Adipocyte (in vitro differentiated cells): Measurements from ENCODE around the gene SCG5.

Experiments used
- DNase-seq: peaks from one replicate; pipeline ENCODE4 v3.0.0-alpha.2; 2015; ENCODE audit warnings: low read depth
- H3K27me3 ChIP-seq: replicated peaks from 2 replicates; pipeline ENCODE4 v1.7.0; 2013; ENCODE audit warnings: mild to moderate bottlenecking, low read length, moderate library complexity; ENCODE audit not compliant: control insufficient read depth, insufficient read depth
- H3K36me3 ChIP-seq: 2 replicates; pipeline ENCODE4 v1.7.0; 2013; ENCODE audit warnings: low read length, mild to moderate bottlenecking, moderate library complexity; ENCODE audit not compliant: control insufficient read depth, insufficient read depth, severe bottlenecking
- H3K4me1 ChIP-seq: 2 replicates; pipeline ENCODE4 v1.7.0; 2013; ENCODE audit warnings: mild to moderate bottlenecking, low read length, moderate library complexity; ENCODE audit not compliant: control insufficient read depth, insufficient read depth
- H3K4me3 ChIP-seq: 2 replicates; pipeline ENCODE4 v1.7.0; 2013; ENCODE audit warnings: mild to moderate bottlenecking, low read length, moderate library complexity
- H3K9ac ChIP-seq: 2 replicates; pipeline ENCODE4 v1.7.0; 2013; ENCODE audit warnings: mild to moderate bottlenecking, low read length, moderate library complexity
- H3K9me3 ChIP-seq: 2 replicates; pipeline ENCODE4 v1.7.0; 2013; ENCODE audit warnings: mild to moderate bottlenecking, low read length, moderate library complexity; ENCODE audit not compliant: control insufficient read depth

The SCG5 gene

DNA sequence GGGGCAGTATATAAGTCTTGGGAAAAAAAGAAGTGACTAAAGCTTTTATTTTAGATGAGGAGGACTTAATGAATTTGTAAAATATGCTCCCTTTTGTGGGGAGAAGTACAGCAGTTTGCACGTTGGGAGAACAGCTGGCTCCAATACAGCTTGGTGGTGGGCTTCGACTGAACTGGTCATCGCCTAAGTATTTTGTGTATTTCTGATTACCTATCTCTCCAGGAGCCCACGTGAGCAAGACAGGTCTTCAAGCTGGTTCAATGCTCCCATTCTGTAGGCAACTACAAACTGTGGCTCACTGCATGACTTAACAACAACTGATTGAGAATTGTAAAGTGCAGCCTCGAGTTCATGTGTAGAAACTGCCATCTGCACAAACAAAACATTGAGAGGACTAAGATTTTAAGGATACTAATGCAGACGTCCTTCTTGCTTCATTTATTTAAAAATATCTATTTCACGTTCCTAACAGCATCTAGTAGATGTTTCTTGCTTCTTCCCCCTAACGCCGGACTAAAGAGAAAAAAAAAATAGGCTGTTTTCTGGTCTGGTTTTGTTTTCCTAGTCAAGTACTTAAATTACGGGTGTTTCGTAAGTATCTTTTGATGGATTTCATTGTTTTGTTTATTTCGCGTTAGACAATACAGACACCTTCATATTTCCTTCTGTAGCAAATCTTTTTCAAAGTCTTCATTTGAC lies 74.9 kb downstream of the SCG5 start:
- Histone ChIP-seq H3K9me3 (no peaks in the 10 kb centered on the region), H3K4me3 (no peak overlapping the region), H3K27me3 (peaks cover 5% of the 10 kb centered on the region), H3K36me3 (no peaks in the 10 kb centered on the region), H3K4me1 (no peaks in the 10 kb centered on the region), H3K9ac (no peak overlapping the region)
- DNase-seq: no peak

DNA sequence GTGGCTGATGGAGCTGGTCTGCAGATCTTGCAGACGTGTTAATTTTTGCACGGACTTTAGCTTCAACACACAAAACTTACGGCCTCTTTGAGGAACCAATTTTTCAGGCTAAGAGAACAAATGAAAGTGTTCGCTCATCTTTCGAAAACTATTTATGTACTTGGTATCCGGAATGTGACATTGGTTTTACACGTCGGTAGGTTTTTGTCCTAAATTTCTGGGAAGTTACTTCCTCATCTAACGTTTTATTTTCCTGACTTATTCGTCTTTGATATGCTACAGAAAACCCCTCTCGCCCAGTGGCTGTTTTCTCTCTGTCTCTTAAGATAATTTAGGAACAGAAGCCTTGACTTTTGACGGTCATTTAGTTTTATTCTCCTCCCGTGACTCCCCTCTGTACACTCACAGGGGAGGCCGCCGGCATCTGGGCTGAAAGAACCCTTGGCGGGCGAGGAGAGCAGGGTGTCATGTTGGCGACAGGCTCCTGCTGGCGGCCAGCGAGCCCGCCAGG lies 75.5 kb downstream of the SCG5 start:
- H3K9me3 ChIP-seq: no peaks in the 10 kb centered on the region
- peaks cover 5% of the 10 kb centered on the region for H3K27me3 ChIP-seq
- H3K4me3 ChIP-seq: peak overlapping the region; percentile 83
- no peak for DNase-seq
- H3K4me1 ChIP-seq: no peaks in the 10 kb centered on the region
- no peaks in the 10 kb centered on the region for H3K36me3 ChIP-seq
- peak overlapping the region; percentile 73 for H3K9ac ChIP-seq

DNA sequence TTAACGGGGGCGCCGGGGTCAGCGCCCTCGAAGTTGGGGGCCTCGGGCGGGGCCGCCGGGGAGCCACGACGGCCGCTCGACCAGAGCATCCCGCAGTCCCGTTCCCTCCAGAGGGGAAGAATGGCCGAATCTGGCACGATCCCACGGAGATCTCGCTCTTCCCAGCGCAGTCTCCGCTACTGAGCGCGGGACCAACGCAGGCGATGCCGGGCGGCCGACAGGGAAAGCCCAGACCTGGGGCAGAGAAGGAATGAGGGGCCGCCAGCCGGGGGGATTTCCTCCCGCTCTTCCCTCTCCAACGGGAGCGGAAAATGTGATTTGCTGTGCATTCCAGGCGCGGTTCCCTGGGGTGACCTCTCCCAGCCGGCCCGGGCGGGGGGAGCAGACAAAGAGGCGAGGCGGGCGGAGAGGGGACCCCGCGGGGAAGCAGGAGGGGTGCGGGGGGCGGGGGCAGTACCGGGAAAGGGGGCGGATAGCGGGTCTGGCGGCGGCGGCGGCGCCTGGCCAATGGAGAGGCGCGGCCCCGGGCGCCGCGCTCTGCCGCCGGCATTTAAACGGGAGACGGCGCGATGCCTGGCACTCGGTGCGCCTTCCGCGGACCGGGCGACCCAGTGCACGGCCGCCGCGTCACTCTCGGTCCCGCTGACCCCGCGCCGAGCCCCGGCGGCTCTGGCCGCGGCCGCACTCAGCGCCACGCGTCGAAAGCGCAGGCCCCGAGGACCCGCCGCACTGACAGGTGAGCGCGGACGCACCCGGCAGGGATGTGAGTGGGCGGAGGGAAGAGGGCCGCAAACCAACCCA lies 76.1 kb downstream of the SCG5 start, which contains the start of gene GREM1:
GREM1 (plus strand) TSS at position 579 of the 801 bp plus-strand sequence. CDS start 12,687 bp downstream, outside the sequence.
- Histone ChIP-seq H3K4me1 (no peaks in the 10 kb centered on the region), H3K9ac (peak within 1 kb of the TSS; percentile 80), H3K9me3 (no peaks in the 10 kb centered on the region), H3K4me3 (peak within 1 kb of the TSS; percentile 83), H3K36me3 (no peaks in the 10 kb centered on the region), H3K27me3 (peaks cover 5% of the 10 kb centered on the region)
- DNase-seq: peak; percentile 89

DNA sequence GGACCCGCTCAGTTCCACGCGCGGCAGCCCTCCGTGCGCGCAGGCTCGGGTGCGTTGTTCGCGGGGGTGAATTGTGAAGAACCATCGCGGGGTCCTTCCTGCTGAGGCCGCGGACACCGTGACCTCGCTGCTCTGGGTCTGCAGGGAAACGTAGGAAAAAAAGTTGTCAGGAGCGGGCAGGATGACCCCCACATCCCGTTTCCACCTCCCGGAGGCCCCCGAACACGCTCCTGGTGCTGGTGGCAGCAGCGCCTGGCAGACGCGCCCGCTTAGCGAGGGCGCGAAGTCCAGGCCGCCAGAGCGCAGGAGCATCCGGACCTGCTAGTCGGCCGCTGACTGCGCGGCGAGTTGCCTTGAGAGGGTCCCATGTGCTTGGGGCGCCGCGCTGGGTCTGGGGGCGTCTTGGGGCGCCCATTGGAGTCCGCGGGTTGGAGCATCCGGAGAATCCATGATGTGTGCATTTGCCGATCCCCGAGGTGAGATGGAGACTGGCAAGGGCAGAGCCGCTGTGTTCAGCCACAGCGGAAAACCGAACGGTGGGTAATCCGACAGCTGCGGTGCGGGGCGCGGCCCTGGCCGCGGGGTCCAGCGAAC lies 76.8 kb downstream of the SCG5 start:
- no peaks in the 10 kb centered on the region for H3K36me3 ChIP-seq
- H3K27me3 ChIP-seq: peaks cover 5% of the 10 kb centered on the region
- peak overlapping the region; percentile 83 for H3K4me3 ChIP-seq
- H3K4me1 ChIP-seq: no peaks in the 10 kb centered on the region
- peak; percentile 59 for DNase-seq
- peak overlapping the region; percentile 80 for H3K9ac ChIP-seq
- no peaks in the 10 kb centered on the region for H3K9me3 ChIP-seq

DNA sequence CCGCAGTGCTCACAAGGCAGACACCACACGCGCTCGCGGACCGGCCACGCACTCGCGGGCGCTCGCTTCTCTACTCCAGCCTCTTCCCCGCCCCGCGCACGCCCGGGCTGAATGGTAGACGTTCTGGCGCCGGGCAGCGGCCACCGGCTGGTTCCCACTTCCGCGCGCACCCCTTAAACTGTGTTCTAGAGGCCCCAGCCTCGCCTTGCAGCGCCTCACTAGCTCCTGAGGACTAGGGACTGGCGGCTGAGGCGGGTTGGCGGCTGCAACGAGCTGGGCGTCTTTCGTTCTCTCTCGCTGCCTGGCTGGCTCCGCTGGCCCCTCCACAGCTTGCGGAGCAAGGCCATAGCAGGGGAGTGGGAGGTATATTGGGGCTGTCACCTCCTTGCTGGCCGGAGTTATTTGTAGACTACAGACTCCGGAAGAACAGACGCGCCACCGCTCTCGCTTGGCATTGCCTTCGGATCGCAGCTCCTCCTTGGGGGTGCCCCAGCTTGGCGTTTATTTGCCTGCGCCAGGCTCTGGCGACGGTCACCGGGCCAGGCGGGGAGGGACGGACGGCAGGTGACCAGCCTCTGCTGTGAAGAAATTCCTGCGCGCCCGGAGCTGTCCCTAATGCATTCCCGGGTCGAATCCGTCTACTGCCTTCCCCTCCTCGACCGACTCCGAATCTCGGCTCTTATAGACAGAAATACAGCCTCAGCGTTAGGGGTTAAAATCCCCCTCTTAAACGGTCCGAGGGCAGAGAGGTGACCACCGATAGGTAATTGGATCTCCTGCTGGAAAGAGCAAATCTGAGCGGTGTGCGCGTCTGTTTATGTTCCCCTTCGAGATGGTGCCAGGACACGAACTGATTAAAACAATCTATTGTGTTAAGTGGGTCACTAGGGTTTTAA lies 77.6 kb downstream of the SCG5 start:
- Histone ChIP-seq H3K36me3 (no peaks in the 10 kb centered on the region), H3K9me3 (no peaks in the 10 kb centered on the region), H3K27me3 (no peaks in the 10 kb centered on the region), H3K9ac (peak overlapping the region; percentile 80), H3K4me1 (no peaks in the 10 kb centered on the region), H3K4me3 (peak overlapping the region; percentile 83)
- peak; percentile 59 for DNase-seq

DNA sequence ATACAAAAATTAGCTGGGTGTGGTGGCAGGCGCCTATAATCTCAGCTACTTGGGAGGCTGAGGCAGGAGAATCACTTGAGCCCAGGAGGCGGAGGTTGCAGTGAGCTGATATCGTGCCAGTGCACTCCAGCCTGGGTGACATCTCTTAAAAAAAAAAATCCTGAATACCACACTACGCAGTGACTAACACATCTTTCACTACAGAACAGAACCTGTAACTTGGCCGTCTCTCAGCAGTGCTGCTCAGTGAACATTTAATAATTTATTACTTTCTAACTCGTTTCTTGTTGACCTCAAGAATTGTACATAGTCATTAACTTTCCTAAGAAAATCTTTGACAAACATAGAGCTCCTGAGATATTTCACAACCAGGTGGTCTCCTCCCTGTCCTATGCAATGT lies 80.1 kb downstream of the SCG5 start:
- H3K9me3 ChIP-seq: no peaks in the 10 kb centered on the region
- H3K4me3 ChIP-seq: no peak overlapping the region
- no peak for DNase-seq
- no peaks in the 10 kb centered on the region for H3K27me3 ChIP-seq
- no peaks in the 10 kb centered on the region for H3K4me1 ChIP-seq
- H3K9ac ChIP-seq: no peak overlapping the region
- no peaks in the 10 kb centered on the region for H3K36me3 ChIP-seq

DNA sequence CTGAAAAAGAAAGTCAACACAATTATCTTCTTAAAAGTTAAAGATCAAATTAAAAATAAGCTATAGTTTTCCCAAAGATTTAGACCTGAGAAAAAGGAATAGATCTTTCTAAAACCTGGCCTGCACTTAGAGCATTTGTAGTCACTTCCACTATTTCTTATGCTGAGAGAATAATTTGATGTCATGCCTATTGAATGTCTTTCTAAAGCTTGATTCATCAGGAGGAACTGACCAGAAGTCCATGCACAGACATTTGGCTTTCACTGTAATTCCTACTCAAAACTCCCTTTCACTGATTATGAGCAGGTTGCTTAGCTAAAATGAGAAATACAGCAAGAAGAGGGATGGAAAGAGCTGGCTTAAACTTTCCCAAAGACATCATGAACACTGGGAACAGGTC lies 80.6 kb downstream of the SCG5 start:
- Histone ChIP-seq H3K36me3 (no peaks in the 10 kb centered on the region), H3K4me1 (no peaks in the 10 kb centered on the region), H3K9me3 (no peaks in the 10 kb centered on the region), H3K9ac (no peak overlapping the region), H3K27me3 (no peaks in the 10 kb centered on the region), H3K4me3 (no peak overlapping the region)
- peak; percentile 28 for DNase-seq

DNA sequence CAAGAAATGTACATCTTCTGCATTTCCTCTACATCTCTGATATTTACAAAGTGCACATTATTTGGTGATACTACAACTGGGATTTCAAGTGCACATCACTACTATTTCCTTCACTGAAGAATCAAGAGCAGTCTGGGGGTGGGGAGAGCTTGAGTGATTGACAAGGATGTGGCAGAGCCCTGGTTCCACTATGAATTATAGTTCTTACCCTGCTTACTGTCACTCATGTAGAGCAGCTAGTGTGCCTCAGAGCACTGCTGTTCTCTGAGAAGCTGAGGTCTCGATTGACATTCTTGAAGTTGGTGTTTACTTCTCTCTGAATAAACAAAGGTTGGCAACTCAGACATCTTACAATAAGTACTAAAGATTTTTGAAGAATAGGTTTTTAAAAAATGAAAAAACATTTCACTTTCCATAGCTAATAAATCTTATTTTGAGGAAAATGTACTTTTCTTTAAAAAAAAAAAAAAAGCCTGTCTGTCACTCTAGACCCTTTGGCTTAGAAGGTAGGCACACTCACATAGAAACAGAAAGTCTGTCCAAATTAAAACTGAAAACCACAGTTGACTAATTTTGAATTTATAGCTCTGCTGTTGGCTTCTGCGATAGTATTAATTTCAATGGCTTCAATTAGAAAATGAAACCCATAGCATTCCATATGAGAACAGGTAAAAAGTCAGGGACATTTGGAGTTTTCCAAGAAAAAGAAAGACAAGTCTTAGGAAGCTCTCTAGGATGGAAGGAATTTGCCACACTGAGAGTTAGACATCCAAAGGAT lies 81.8 kb downstream of the SCG5 start:
- Histone ChIP-seq H3K36me3 (no peaks in the 10 kb centered on the region), H3K4me1 (no peaks in the 10 kb centered on the region), H3K4me3 (no peak overlapping the region), H3K9ac (no peak overlapping the region), H3K27me3 (no peaks in the 10 kb centered on the region), H3K9me3 (peaks cover 3% of the 10 kb centered on the region)
- DNase-seq: no peak

DNA sequence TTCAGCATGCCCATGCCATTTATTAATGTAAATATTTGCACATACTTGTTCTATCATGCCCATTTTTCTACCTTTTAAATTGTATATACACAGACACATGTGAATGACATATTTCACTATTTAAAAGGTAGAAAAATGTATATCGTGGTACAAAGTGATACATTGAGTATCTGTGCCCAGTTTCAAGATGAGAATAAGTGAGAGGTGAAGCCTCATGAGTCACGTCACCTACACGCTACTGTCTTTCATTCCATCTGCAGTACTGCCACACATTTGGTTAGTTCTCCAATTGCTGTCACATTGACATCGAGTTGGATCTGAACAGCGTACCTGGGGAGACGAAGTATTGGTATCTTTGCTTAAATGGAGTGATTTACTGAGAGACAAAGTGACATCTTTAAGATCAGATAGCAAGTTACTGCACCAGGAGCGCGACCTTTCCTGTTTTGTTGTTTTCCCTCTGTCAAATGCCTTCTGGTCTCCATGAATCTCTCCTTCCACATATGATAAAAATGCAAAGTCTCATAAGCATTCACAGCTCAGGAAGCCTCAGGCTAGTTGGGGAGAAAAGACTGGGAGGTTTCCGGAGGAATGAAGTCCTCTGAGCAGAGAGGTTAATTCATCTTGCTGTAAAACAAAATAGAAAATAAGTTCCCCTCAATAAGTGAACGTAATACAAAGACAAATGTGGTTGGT lies 88.3 kb downstream of the SCG5 start:
- H3K9me3 ChIP-seq: peaks cover 3% of the 10 kb centered on the region
- no peak for DNase-seq
- H3K36me3 ChIP-seq: no peaks in the 10 kb centered on the region
- no peak overlapping the region for H3K4me3 ChIP-seq
- H3K4me1 ChIP-seq: no peaks in the 10 kb centered on the region
- H3K9ac ChIP-seq: no peak overlapping the region
- H3K27me3 ChIP-seq: no peaks in the 10 kb centered on the region
